Panc1 (cell line): Measurements from ENCODE around the gene TOR1A.

Source experiments
- TF ChIP-seq, protein P1 (sequence below): fragments of 450-650 bp; IDR thresholded peaks from 2 replicates; pipeline ENCODE4 v1.5.1; 2017; ENCODE audit warnings: mild to moderate bottlenecking
- TF ChIP-seq, protein P2 (sequence below), 2 experiments: IDR thresholded peaks; 2 replicates each; pipeline ENCODE4 v1.6.1; 2011 to 2012; ENCODE audit warnings: low read depth in 2 of 2, control low read depth in 1 of 2, low read length in 1 of 2, mild to moderate bottlenecking in 1 of 2, moderate library complexity in 1 of 2; ENCODE audit not compliant: insufficient read depth in 1 of 2

DNA sequence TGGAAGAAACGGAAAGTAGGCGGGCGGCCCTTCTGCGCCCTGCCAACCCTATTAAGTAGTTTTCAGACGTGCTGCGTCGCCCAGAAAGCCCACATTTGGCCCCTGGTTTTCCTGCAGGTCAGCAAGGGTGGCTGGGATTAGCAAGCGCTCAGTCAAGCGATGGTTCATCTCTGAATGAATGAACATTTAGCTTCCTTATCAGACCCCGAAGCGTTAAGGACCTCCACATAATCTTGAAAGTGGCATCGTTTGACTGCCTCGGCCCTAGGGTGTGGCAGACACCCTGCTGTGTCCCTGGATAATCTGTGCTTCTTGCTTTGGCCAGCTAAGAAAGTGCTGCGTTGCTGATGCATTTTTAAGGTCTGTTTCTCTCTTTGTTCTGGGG is 20.3 kb downstream of the TOR1A start:
- TF ChIP-seq, protein P1, sequence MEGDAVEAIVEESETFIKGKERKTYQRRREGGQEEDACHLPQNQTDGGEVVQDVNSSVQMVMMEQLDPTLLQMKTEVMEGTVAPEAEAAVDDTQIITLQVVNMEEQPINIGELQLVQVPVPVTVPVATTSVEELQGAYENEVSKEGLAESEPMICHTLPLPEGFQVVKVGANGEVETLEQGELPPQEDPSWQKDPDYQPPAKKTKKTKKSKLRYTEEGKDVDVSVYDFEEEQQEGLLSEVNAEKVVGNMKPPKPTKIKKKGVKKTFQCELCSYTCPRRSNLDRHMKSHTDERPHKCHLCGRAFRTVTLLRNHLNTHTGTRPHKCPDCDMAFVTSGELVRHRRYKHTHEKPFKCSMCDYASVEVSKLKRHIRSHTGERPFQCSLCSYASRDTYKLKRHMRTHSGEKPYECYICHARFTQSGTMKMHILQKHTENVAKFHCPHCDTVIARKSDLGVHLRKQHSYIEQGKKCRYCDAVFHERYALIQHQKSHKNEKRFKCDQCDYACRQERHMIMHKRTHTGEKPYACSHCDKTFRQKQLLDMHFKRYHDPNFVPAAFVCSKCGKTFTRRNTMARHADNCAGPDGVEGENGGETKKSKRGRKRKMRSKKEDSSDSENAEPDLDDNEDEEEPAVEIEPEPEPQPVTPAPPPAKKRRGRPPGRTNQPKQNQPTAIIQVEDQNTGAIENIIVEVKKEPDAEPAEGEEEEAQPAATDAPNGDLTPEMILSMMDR, result no peak
- TF ChIP-seq, protein P2, sequence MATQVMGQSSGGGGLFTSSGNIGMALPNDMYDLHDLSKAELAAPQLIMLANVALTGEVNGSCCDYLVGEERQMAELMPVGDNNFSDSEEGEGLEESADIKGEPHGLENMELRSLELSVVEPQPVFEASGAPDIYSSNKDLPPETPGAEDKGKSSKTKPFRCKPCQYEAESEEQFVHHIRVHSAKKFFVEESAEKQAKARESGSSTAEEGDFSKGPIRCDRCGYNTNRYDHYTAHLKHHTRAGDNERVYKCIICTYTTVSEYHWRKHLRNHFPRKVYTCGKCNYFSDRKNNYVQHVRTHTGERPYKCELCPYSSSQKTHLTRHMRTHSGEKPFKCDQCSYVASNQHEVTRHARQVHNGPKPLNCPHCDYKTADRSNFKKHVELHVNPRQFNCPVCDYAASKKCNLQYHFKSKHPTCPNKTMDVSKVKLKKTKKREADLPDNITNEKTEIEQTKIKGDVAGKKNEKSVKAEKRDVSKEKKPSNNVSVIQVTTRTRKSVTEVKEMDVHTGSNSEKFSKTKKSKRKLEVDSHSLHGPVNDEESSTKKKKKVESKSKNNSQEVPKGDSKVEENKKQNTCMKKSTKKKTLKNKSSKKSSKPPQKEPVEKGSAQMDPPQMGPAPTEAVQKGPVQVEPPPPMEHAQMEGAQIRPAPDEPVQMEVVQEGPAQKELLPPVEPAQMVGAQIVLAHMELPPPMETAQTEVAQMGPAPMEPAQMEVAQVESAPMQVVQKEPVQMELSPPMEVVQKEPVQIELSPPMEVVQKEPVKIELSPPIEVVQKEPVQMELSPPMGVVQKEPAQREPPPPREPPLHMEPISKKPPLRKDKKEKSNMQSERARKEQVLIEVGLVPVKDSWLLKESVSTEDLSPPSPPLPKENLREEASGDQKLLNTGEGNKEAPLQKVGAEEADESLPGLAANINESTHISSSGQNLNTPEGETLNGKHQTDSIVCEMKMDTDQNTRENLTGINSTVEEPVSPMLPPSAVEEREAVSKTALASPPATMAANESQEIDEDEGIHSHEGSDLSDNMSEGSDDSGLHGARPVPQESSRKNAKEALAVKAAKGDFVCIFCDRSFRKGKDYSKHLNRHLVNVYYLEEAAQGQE (IDR thresholded peaks at IDR 0.05; ENCODE audit: insufficient read depth in 1 of 2, low read depth in 2 of 2, low read length in 1 of 2), result no peak
